ENCODE measurements around the gene SLC25A18.

The SLC25A18 gene

GRCh38 chr22:17638182-17638431 lies 74.8 kb downstream of the SLC25A18 start:
- Histone ChIP-seq H3K9ac (ENCODE audit: low read depth, low read length) (peak overlapping the region; percentile 90), H3K36me3 (ENCODE audit: insufficient read depth, low read length) (no peaks in the 10 kb centered on the region; the same call in 1 of the 2 replicates), H3K9me3 (ENCODE audit: control insufficient read depth, insufficient read depth, low read length) (no peaks in the 10 kb centered on the region), H3K4me1 (ENCODE audit: insufficient read depth, low read length) (peaks cover 7% of the 10 kb centered on the region; the same call in 1 of the 2 replicates)

- Histone ChIP-seq H3K4me1 (ENCODE audit: insufficient read depth, low read length) (peaks cover 3% of the 10 kb centered on the region; the same call in 1 of the 2 replicates), H3K36me3 (ENCODE audit: insufficient read depth, low read length) (no peaks in the 10 kb centered on the region; the same call in 1 of the 2 replicates), H3K9me3 (ENCODE audit: control insufficient read depth, insufficient read depth, low read length) (no peaks in the 10 kb centered on the region), H3K9ac (ENCODE audit: low read depth, low read length) (peak within 1 kb of the TSS; percentile 90)
These were observed 75.3 kb downstream of the SLC25A18 start, which contains the start of gene BCL2L13 for GRCh38 chr22:17638432-17639246. Gene BCL2L13, plus strand, starts transcription at chr22:17638757. Its CDS starts 16,955 bp downstream, at chr22:17655712.

- H3K4me1 ChIP-seq (ENCODE audit: insufficient read depth, low read length): no peaks in the 10 kb centered on the region
- no peaks in the 10 kb centered on the region for H3K9me3 ChIP-seq (ENCODE audit: control insufficient read depth, insufficient read depth, low read length)
- H3K9ac ChIP-seq (ENCODE audit: low read depth, low read length): peak overlapping the region; percentile 90
- H3K36me3 ChIP-seq (ENCODE audit: insufficient read depth, low read length): no peaks in the 10 kb centered on the region; the same call in 1 of the 2 replicates
These were observed 76.0 kb downstream of the SLC25A18 start for GRCh38 chr22:17639247-17639741.

All from ES-I3 (cell line).